GM19438 (cell line): ENCODE measurements around the gene H2BK1.

Source experiments
- ATAC-seq: cut with Tn5 transposase; IDR thresholded peaks from one replicate; pipeline ENCODE4 v1.9.1; 2021; ENCODE audit warnings: low read depth; ENCODE audit not compliant: unreplicated experiment

The H2BK1 gene

DNA sequence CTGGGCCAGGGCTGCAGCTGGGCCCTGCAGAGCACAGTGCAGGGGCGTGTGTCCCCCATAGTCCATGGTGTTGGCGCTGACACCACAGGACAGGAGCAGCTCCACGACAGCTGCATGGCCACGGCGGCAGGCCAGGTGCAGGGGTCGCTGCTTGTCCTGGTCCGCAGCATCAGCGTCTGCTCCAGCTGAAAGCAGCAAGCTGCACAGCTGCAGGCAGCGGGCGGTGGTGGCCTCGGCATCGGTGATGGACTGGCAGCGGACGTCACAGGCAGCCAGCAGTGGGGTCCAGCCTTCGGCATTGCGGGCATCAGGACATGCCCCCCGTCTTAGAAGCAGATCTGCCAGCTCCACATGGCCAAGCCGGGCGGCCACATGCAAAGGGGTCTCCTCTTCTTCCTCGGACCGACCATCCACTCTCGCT is 29.3 kb downstream of the H2BK1 start:
- no peak for ATAC-seq

DNA sequence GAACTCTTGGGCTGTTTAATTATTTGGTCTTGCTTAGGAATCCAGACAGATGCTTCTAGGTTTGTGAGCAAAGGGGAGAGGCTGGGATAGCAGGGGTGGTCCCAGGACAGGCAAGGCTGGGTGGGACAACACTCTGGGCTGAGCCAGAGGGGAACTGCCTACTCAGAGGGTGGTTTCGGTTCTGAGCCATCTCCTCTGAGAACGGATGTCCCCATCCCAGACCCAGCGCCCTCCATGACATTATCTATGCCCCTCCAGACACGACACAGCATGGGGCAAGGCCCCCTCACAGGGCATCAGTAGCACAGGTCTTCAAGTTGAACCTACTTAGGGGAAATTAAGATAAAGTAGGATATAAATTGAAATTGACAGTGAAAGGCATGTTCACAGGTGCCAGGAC is 30.3 kb downstream of the H2BK1 start:
- no peak for ATAC-seq

DNA sequence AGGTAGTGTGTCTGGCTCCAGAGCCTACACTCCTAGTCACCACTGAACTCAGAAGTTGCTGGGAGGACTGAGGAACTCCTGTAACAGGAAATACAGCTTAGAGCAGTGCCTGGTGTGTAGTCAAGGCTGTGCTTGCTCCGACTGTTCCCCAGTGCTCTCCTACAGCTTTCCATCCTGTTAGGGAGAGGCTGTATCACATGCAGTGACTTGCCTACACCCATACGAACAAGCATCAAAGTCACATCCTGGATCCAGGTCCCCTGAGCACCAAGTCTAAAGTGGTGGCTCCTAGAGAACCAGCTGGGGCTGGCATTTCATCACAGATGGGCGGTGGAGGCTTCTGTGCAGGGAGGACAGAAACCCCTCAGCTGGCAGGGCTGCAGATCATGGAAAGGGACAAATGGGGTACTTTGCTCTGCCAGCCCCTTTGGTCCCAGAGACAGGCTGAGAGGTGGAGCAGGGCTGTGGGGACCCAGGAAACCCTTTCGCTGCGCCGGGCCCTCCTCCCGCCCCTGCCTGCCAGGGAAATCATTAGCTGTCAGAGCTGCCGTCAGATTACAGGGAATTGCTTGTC is 30.9 kb downstream of the H2BK1 start:
- ATAC-seq, result no peak

DNA sequence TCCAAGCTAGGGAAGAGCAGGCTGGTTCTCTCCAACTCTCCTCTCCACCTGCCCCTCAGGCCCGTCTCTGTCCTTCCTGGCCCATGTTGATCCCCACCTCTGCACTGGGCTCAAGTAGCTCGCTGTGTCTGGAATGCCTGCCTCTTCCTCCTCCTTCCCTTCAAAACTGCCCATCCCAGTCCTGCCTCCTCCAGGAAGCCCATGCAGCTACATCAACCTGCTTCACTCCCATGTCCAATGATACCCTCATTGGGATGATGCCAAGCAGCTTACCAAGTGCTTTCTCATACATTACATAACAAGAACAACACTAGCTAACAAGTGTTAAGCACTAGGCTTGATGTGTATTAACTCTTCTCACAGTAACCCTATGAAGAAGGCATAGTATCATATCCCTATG is 31.5 kb downstream of the H2BK1 start:
- no peak for ATAC-seq

DNA sequence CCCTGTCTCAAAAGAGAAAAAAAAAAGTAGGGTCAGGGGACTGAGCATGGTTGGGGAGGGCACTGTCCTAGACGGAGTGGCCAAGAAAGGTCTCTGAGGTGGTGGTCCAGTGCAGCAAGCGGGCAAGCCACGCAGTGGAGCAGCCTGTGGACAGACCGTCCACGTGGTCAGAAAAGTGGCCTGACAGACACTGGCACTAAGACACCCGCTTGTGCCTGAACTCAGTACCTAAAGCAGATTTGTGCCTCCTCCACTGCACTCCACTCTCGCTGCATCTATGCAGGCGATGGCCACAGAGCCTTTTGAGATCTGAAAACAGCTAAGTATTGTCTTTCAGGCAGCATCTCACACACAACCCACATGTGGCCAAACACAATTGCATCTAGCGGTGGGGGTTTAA is 32.1 kb downstream of the H2BK1 start:
- ATAC-seq, result no peak

DNA sequence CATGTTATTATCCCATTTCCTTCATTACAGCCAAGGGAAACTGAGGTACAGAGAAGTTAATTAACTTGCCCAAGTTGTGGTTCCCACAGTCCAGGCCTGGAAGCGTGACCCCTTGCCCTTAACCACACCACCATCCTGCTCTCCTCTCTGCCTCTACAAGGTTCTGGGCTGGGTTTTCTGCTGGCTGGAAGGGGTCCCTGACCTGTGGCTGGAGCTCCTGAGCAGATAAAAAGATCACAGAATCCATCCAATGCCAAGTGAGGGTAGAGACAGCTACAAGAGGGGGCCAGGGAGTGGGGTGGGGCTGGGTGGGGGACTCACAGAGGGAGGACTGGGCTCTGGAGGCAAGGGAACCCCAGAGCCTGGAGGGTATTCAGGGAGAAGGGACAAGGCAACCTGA is 33.0 kb downstream of the H2BK1 start:
- no peak for ATAC-seq

DNA sequence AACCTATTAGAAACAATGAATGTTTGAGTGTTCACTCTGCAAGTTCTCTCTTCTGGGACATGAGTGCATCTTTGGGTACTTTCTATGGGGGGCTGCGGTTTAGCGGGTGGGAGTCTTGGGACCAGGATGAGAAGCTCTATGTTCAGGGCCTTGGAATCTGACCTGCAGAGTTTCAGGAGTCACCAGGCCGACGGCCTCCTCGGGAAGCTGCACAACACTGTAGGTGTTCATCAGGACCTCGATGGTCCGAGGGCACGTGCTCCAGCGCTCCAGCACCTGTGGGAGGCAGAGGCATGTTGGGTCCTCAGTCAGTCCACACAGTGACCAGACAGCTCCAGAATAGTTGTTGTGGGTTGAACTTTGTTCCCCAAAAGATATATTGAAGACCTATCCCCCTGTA is 33.9 kb downstream of the H2BK1 start:
- ATAC-seq, result no peak

DNA sequence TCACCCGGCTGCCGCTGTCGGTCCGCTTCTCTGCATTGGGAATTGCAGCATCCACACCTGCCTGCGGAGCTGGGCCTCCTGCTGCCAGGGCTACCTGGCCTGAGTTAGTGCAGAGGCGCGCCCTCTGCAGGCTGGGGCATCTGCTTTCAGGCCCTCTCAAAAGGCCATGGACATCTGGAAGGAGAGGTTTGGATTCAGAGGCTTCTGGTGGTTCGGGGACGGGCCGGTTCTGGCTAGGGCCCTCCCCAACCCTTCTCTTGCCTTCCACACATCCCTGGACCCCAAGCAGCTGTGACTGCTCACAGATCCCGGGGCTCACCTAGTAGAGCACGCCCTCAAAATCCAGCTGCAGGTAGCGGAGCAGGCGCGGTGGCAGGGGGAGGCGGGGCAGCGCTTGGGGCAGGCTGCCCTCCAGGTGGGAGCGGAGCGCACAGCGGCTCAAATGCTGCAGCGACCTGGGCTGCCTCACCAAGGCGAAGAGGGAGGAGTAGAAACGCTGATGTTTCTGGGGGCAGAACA is 34.4 kb downstream of the H2BK1 start:
- ATAC-seq, result no peak

DNA sequence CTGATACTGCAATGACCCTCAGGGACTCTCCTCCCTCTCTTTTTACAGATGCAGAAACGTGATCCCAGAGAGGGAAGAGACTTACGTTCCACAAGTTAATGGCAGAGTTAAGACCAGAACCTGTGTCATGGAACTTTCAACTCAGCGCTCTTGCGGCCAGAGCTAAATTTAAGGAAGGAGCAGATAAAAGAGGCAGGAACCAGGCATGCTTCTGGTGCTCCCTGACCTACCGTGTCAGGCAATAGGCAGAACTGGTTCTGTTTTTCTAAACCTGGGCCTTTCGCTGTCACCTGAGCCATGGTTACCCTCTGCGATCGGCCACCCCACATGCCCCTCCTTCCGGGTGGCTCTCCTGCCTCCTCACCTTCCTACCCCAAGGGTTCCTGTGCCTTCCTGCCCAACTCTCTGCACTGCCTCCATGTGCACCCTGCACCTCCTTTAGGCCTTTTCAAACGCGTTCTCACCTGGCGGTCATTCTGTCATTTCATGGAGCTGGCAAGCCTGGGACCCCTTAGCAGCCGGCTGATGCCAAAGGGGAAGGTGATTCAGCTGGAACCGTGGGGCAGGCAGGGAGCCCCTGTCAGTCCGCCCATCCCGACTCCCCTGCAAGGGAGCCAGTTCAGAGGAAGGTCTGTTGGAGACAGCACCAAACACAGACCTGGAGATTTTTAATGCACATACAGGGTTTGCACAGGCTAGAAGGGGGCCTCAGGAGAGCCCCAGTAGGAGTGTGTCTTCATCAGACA is 35.1 kb downstream of the H2BK1 start:
- no peak for ATAC-seq

DNA sequence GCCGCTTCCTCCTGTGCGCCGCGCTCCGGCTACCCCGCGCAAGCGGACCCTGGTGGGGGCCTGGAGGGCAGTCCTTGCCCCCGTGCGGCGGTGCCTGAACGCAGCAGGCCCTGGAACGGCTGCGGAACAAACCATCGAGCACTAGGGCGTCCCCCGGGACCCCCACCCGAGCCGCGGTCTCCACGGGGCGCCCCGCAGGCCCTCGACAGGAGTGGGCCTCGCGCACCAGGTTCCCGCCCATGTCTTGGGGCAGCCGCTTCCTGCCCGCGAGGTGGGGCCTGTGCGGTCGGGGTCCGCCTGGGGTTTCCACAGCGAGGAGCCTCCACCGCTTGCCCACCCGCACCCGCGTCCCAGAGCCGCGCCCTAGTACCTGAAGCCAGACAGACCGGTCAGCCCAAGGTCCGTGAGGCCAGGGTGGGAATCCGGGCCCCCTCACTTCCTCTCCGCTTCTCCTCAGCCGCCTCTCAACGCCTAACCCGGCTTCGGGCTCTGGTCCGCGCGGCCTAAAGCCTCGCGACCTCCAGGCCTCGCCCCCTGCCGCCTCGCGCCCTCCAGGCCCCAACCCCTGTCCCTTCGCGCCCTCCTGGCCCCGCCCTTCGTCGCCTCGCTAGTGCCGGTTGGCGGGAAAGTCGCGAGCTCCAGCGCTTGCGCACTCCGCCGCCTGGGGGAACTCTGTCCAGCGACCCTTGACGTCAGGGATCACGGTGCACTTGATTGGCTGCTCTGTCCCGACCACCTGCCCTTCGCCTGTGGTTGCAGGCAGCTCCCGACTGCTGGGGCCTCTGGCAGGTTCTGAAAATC is 35.8 kb downstream of the H2BK1 start:
- no peak for ATAC-seq

DNA sequence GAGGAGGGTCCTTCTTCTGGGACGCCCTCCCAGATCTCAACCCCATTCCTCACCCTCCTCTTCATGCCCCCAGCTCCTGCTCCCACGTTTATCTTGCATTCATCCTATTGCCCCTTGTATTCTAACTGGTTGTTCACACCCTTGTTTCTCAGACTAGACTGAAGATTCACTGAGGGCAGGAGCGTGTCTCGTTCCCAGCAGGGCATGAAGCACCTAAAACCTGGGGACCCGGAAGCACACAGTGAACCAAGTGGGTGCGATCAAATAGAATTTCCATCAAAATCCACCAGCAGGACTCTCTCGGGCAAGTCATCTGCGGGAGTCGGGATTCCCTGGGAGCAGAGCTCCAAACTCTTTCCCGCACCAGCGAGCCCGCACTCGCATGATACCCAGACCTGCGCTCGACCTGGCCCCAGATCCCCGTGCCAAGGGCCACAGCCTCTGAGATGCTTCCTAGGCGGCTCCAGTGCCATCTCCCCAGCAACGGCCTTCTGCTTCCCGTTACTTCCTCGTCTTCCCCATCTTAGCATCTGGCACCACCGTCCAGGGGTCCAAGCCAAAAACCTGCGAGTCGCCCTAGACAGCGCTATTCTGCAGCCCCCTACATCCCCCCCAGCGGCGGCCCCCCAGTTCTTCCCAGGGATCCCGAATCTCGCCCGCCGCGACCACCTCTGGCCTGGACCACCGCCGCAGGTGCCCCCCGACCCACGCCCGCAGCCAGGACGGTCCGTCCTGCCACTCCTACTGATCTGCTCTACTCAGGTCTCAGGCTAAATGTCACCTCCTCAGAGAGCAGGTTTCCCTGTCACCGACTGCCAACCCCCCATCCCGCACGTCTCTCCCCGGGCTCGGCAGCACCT is 36.7 kb downstream of the H2BK1 start:
- no peak for ATAC-seq

DNA sequence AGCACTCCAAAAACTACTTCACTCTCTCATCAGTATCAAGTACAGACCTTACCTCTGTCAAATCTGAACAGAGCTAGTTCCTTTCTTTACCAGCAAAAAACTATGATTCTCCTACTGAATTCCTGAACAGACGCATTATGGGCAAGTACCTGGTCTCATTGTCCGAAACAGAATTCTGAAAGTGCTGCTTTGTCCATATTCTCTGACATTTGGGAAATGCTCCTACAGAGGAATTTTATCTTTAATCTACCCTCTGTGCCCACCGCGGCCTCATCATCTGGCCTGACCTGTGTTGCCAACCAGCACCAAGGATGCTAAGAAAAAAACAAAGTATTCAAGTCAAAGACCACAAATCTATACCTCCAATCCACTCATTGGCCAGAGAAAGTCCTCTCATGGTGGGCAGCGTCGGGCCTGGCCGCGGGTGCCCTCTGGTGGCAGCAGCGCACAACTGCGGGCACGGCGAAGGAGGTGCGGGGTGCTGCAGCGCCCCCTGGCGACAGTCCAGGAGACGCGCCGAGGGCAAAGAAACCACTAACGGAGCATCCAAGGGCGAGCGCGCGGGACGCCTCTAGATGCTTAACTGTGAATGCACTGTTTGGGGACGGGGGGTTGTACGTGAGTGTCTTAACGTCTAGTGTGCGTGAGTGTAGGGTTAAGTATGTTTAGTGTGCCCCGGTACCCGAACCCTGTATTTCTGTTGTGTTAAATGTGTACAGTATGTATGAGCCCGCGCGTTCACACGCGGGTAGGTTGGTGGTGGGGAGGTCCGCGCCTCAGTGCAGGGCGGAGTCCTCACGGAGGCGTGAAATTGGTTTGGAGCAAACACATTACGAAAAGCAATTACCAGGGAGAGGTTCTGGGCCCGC is 37.8 kb downstream of the H2BK1 start:
- ATAC-seq, result no peak

DNA sequence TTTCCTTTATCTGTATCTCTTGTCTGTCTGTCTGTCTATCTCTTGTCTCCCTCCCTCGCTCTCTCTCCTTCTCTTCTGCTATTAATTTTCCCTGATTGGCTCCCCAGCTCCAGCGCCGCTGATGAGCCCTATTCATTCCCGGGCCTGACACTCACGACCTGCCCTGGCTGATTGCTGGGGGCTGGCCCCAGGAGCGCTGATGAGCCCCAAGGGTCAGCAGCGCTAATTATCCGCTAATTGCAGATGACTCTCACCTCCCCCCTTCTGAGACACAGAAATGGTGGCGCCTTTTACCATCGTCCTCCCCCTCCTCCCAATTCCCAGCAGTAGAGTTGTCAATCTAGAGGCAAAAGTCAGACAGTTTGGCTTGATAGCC is 41.5 kb downstream of the H2BK1 start:
- ATAC-seq, result no peak

DNA sequence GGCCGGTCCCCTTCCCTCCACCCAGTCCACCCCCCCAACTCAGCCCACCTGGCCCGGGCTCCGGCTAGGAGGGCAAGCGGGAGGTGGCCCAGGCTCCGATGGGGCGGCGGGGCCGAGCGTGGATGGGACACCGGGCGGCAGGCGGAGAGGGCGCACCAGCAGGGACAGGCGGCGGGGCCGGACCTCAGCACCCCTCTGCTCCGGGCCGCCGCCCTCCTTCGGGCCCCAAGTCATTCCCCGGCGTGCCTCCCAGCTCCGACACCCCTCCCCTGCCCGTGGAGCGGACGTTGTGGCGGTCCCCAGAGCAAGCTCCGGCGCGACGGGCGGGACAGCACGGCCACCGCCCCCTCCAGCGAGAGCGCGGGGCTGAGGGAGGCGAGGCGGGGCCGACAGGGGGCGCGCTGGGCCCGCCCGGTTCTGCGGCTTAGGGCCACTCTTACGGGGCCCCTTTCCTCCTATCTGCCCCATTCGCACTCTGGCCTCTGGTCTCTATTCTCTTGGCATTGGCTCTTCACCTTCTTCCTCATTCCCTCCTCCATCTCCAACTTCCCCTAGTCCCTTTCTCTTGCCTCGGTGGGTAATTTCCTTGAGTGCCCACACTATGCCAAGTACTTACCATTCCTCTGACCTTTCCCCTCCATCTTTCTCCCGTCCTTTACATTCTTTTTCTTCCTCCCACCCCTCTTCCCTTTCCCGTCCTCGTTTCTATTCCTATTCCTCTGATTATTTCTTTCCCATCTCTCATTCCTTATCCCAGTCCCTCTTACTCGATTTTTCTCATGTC is 42.1 kb downstream of the H2BK1 start:
- ATAC-seq, result peak; percentile 61

DNA sequence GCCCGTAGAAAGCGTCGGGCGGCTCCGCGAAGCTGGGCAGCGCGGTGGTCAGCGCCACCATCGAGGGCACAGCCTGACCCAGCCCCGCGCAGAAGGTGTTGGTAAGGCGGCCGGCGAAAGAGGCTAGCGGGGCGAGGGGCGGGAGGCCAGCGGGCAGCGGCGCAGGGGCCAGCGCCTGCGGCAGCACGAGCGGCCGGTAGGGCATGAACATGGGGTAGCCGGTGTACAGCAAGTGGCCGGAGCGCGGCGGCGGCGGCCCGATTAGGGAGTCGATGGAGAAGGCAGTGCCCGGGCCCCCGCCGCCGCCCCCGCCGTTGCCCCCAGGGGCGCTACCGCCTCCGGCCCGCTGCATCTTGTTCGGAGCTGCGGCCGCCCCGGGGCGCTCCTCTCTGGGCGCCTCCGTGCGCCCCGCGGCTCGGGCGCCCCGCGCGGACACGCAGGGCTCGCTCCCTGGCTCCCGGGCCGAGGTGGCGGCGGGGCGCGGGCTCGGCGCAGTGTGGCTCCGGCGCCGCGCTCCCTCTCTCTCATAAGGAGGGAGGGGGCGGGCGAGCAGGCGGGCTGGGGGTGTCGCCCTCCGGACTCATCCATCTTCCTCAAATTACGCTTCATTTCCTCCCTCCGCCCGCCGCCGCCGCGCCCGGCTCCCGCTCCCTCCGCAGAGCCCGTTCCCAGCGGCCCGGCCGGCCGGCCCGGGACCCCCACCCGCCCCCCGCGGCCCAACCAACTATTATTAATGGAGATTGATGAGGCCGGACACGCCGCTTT is 42.9 kb downstream of the H2BK1 start, which contains the start of gene GBX1:
GBX1 (minus strand) TSS at position 498 of the 765 bp plus-strand sequence; CDS start at position 352, 146 bp downstream.
- ATAC-seq, result no peak

DNA sequence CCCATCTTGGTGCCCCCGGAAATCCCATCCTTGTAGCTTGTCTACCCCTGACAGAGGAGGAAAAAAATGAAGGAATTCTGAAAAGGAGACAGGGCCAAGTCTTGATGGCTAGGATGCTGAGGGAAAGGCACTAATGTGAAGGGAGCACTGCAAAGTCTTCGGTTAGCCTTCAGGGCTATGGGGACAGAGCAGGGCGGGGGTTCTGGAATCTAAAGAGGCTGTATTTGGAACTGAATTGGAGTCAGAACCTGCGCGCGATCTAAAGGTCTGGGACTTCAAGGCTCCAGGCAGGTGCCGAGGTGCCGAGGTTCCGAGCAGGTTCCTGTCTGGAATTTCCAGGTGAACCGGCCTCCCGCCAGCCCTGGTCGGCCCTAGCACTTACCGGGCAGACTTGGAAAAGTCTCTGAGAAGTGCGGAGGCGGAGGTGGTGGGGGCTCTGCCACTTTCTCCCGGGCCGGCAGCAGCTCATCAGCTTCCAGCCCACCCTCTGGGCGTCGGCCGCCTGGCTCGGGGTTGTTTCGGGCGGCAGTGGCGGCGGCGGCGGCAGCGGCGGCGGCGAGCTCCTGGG is 43.6 kb downstream of the H2BK1 start:
- ATAC-seq, result no peak

DNA sequence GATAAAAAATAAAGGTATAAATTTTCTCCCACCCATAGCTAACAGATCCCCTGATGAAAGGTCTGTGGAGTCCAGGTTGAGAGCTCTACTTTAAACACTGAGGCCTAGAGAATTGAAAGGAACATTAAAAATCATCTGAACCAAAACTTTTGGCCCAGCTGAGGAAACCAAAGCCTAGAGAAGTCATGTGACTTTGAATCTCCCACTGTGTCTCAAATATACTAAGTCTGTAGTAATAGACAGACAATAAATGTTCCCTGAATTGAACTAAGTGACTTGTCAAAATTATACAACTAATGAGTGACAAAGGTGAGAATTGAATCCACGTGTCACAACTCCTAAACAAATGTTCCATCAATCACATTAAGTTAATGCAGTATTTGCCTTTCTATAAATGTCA is 48.5 kb downstream of the H2BK1 start:
- no peak for ATAC-seq
